Parathyroid adenoma (tissue), 2 donors: Measurements from ENCODE around the gene CDH4.

Source experiments
- H2AFZ ChIP-seq: fragments of 300-600 bp; sonication (generic); one replicate; pipeline ENCODE4 v1.7.0; 2017; ENCODE audit warnings: antibody characterized with exemption, mild to moderate bottlenecking
- H3K27ac ChIP-seq: fragments of 300-600 bp; sonication (generic); one replicate; pipeline ENCODE4 v1.7.0; 2017
- H3K27me3 ChIP-seq: fragments of 300-600 bp; sonication (generic); one replicate; pipeline ENCODE4 v1.7.0; 2017; ENCODE audit warnings: low read length; ENCODE audit not compliant: control insufficient read depth, insufficient read depth
- H3K36me3 ChIP-seq: fragments of 300-600 bp; sonication (generic); one replicate; pipeline ENCODE4 v1.7.0; 2017; ENCODE audit warnings: low read length; ENCODE audit not compliant: control insufficient read depth, insufficient read depth
- H3K4me1 ChIP-seq: fragments of 300-600 bp; sonication (generic); one replicate; pipeline ENCODE4 v1.7.0; 2017; ENCODE audit warnings: control low read depth
- H3K4me2 ChIP-seq: fragments of 300-600 bp; sonication (generic); one replicate; pipeline ENCODE4 v1.7.0; 2017; ENCODE audit warnings: low read length
- H3K4me3 ChIP-seq: fragments of 300-600 bp; sonication (generic); one replicate; pipeline ENCODE4 v1.7.0; 2017; ENCODE audit warnings: low read depth, low read length
- H3K79me2 ChIP-seq: fragments of 300-600 bp; sonication (generic); one replicate; pipeline ENCODE4 v1.7.0; 2017; ENCODE audit warnings: control low read depth
- H3K9ac ChIP-seq: fragments of 300-600 bp; sonication (generic); one replicate; pipeline ENCODE4 v1.7.0; 2017; ENCODE audit warnings: mild to moderate bottlenecking
- H3K9me3 ChIP-seq: fragments of 300-600 bp; sonication (generic); one replicate; pipeline ENCODE4 v1.7.0; 2017; ENCODE audit warnings: low read length; ENCODE audit not compliant: control insufficient read depth
- CTCF ChIP-seq: fragments of 300-600 bp; sonication (generic); IDR thresholded peaks from one replicate; pipeline ENCODE4 v1.7.0; 2017; ENCODE audit warnings: antibody characterized with exemption, mild to moderate bottlenecking
- donor health status: primary hyperparathyroidism.

The CDH4 gene

DNA sequence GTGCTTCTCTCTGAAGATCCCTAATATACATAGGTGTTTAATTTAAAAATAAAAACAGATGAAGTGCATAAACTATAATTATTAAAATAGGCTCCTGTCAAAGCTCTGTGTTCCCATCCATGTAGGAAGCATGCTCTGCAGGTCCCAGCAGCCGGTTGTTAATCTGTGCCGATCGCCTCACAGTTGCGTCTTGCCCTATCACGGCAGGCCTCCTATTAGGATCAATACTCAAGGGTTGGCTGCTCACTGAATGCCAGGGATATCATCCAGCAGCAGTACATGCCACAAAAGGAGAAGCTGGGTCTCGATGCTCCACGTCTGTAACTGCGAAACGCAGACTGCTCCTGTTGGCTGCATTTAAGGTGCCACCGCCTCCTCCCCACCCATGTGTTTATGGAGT, 369.8 kb downstream of the CDH4 start:
- H3K9me3 ChIP-seq: no peaks in the 10 kb centered on the region
- no peak overlapping the region for H3K9ac ChIP-seq
- H2AFZ ChIP-seq: no peak overlapping the region
- no peak overlapping the region for H3K27ac ChIP-seq
- no peaks in the 10 kb centered on the region for H3K36me3 ChIP-seq
- H3K4me2 ChIP-seq: no peak overlapping the region
- TF ChIP-seq CTCF: no peak
- H3K4me1 ChIP-seq: no peaks in the 10 kb centered on the region
- H3K27me3 ChIP-seq: no peaks in the 10 kb centered on the region
- no peak overlapping the region for H3K4me3 ChIP-seq
- H3K79me2 ChIP-seq: no peaks in the 10 kb centered on the region

GRCh38 chr20:61623451-61623850, 371.4 kb downstream of the CDH4 start:
- Histone ChIP-seq H3K27ac (no peak overlapping the region), H3K4me3 (no peak overlapping the region), H3K4me1 (no peaks in the 10 kb centered on the region), H3K36me3 (no peaks in the 10 kb centered on the region), H3K9ac (no peak overlapping the region), H3K4me2 (no peak overlapping the region), H2AFZ (no peak overlapping the region), H3K9me3 (no peaks in the 10 kb centered on the region), H3K27me3 (no peaks in the 10 kb centered on the region), H3K79me2 (no peaks in the 10 kb centered on the region)
- no peak for TF ChIP-seq CTCF

DNA sequence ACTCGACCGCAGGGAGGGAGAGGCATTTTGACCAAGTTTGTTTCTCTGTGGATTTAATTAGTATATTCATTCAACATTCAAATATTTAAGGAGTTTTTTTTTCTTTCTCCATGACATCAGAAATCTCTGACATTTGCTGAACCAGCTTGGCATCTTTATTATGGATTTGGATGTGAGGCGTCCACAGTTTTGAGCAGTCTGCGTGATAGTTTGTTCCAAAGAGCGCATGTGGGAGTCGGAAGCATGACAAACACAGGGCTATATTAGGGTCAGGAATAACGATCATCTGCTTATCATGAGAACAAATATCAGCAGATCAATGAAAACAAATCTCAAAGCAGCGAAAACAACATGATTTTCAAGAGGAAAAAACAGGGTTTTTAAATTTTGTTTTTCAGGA, 373.2 kb downstream of the CDH4 start:
- no peak overlapping the region for H3K4me3 ChIP-seq
- no peak overlapping the region for H3K27ac ChIP-seq
- H3K9ac ChIP-seq: no peak overlapping the region
- H3K79me2 ChIP-seq: no peaks in the 10 kb centered on the region
- no peaks in the 10 kb centered on the region for H3K36me3 ChIP-seq
- no peaks in the 10 kb centered on the region for H3K9me3 ChIP-seq
- no peaks in the 10 kb centered on the region for H3K4me1 ChIP-seq
- H2AFZ ChIP-seq: no peak overlapping the region
- TF ChIP-seq CTCF: no peak
- no peaks in the 10 kb centered on the region for H3K27me3 ChIP-seq
- H3K4me2 ChIP-seq: no peak overlapping the region

GRCh38 chr20:61626412-61626811, 374.4 kb downstream of the CDH4 start:
- H3K36me3 ChIP-seq: no peaks in the 10 kb centered on the region
- H3K9ac ChIP-seq: no peak overlapping the region
- H3K9me3 ChIP-seq: no peaks in the 10 kb centered on the region
- no peak overlapping the region for H3K27ac ChIP-seq
- TF ChIP-seq CTCF: no peak
- H3K4me3 ChIP-seq: no peak overlapping the region
- no peaks in the 10 kb centered on the region for H3K27me3 ChIP-seq
- no peak overlapping the region for H3K4me2 ChIP-seq
- no peaks in the 10 kb centered on the region for H3K4me1 ChIP-seq
- H3K79me2 ChIP-seq: no peaks in the 10 kb centered on the region
- H2AFZ ChIP-seq: no peak overlapping the region

DNA sequence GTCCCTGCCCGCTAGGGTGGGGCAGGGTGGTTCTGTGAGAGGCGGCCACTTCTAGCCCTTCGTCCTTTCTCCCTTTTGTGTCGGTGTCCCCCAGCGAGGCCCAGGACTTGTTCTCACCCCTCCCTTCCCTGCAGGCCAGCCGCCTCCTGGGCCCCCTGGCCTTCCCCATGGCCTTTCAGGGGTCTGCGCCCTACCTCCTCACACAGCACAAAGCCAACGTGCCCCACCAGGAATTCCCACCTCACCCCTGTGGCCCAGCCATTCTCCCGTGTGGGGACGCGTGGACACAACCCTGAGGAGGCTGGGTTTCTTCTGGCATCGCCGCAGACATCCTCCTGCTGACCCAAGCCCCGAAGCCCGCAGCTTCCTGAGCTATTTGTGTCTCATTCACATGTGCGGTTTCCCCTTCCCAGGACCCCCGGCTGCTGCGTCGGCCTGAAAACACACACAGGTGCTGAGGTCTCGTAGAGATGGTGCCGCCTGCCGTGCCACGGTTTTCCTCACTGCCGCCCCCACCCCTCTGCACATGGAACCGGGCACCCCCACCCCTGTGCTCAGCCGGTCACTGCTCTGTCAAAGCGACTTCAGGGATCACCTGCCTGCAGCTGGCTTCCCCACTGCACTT, 375.8 kb downstream of the CDH4 start:
- H3K4me3 ChIP-seq: no peak overlapping the region
- no peak overlapping the region for H3K4me2 ChIP-seq
- H3K4me1 ChIP-seq: no peaks in the 10 kb centered on the region
- no peaks in the 10 kb centered on the region for H3K9me3 ChIP-seq
- no peak overlapping the region for H2AFZ ChIP-seq
- H3K27me3 ChIP-seq: no peaks in the 10 kb centered on the region
- no peak overlapping the region for H3K9ac ChIP-seq
- H3K36me3 ChIP-seq: no peaks in the 10 kb centered on the region
- no peaks in the 10 kb centered on the region for H3K79me2 ChIP-seq
- TF ChIP-seq CTCF: no peak
- H3K27ac ChIP-seq: no peak overlapping the region
